ENCODE data around the gene TAGLN. TPM values are rescaled to one million over a fixed set of nuclear protein-coding genes. Genes with fewer than 3 reads are reported as not detected.

Gene TAGLN
- total RNA-seq, 4 donors from 2014 or later = 190 to 216 (median 199) TPM

GRCh38 chr11:117218133-117218915, 19.2 kb downstream of the TAGLN start:
- no peaks in the 10 kb centered on the region for H3K9me3 ChIP-seq
- H3K27me3 ChIP-seq = no peaks in the 10 kb centered on the region
- no peak for TF ChIP-seq POLR2AphosphoS5 (IDR thresholded peaks at IDR 0.05)
- TF ChIP-seq CTCF (IDR thresholded peaks at IDR 0.05) = no peak
- TF ChIP-seq POLR2A (IDR thresholded peaks at IDR 0.05) = no peak
- no peak for TF ChIP-seq EP300 (IDR thresholded peaks at IDR 0.05)
- H3K4me3 ChIP-seq = no peak overlapping the region
- H3K36me3 ChIP-seq = peaks cover 89% of the 10 kb centered on the region
- DNase-seq (ENCODE audit: low spot score in 2 of 2) = peak in 1 of 2 donors; percentile 50
- peak overlapping the region; percentile 84 for H3K27ac ChIP-seq
- peaks cover 36% of the 10 kb centered on the region for H3K4me1 ChIP-seq
- WGBS = 76% methylated on average over 15 of the region's 15 CpGs

- TF ChIP-seq POLR2AphosphoS5 (IDR thresholded peaks at IDR 0.05) = no peak
- no peak for TF ChIP-seq EP300 (IDR thresholded peaks at IDR 0.05)
- TF ChIP-seq CTCF (IDR thresholded peaks at IDR 0.05) = no peak
- TF ChIP-seq POLR2A (IDR thresholded peaks at IDR 0.05) = no peak
- peaks cover 36% of the 10 kb centered on the region for H3K4me1 ChIP-seq
- peak in 1 of 2 donors; percentile 47 for DNase-seq (ENCODE audit: low spot score in 2 of 2)
- peak overlapping the region; percentile 84 for H3K27ac ChIP-seq
- no peaks in the 10 kb centered on the region for H3K9me3 ChIP-seq
- H3K27me3 ChIP-seq = no peaks in the 10 kb centered on the region
- no peak overlapping the region for H3K4me3 ChIP-seq
- peaks cover 90% of the 10 kb centered on the region for H3K36me3 ChIP-seq
- WGBS = 84% methylated on average over 8 of the region's 9 CpGs
Observed at GRCh38 chr11:117219001-117219400, 19.8 kb downstream of the TAGLN start.

GRCh38 chr11:117219455-117219854, 20.3 kb downstream of the TAGLN start:
- no peaks in the 10 kb centered on the region for H3K9me3 ChIP-seq
- H3K4me1 ChIP-seq = peaks cover 37% of the 10 kb centered on the region
- no peak for TF ChIP-seq POLR2AphosphoS5 (IDR thresholded peaks at IDR 0.05)
- no peak for TF ChIP-seq POLR2A (IDR thresholded peaks at IDR 0.05)
- no peak for TF ChIP-seq EP300 (IDR thresholded peaks at IDR 0.05)
- no peak for TF ChIP-seq CTCF (IDR thresholded peaks at IDR 0.05)
- H3K27me3 ChIP-seq = no peaks in the 10 kb centered on the region
- H3K27ac ChIP-seq = peak overlapping the region; percentile 84
- H3K36me3 ChIP-seq = peaks cover 87% of the 10 kb centered on the region
- peak in 1 of 2 donors; percentile 46 for DNase-seq (ENCODE audit: low spot score in 2 of 2)
- H3K4me3 ChIP-seq = no peak overlapping the region
- 98% methylated on average over 3 of the region's 8 CpGs for WGBS

- 90% methylated on average over 4 of the region's 4 CpGs for WGBS
- TF ChIP-seq EP300 (IDR thresholded peaks at IDR 0.05) = no peak
- TF ChIP-seq POLR2AphosphoS5 (IDR thresholded peaks at IDR 0.05) = no peak
- no peak for TF ChIP-seq POLR2A (IDR thresholded peaks at IDR 0.05)
- no peak for TF ChIP-seq CTCF (IDR thresholded peaks at IDR 0.05)
- Histone ChIP-seq H3K36me3 (peaks cover 85% of the 10 kb centered on the region), H3K4me1 (peaks cover 40% of the 10 kb centered on the region), H3K27me3 (no peaks in the 10 kb centered on the region), H3K27ac (peak overlapping the region; percentile 84), H3K9me3 (no peaks in the 10 kb centered on the region), H3K4me3 (no peak overlapping the region)
- peak in 1 of 2 donors; percentile 2 for DNase-seq (ENCODE audit: low spot score in 2 of 2)
Observed at GRCh38 chr11:117219995-117220394, 20.8 kb downstream of the TAGLN start.

GRCh38 chr11:117220568-117220967, 21.4 kb downstream of the TAGLN start:
- Histone ChIP-seq H3K27ac (peak overlapping the region; percentile 84), H3K27me3 (no peaks in the 10 kb centered on the region), H3K4me3 (no peak overlapping the region), H3K36me3 (peaks cover 84% of the 10 kb centered on the region), H3K4me1 (peaks cover 40% of the 10 kb centered on the region), H3K9me3 (no peaks in the 10 kb centered on the region)
- TF ChIP-seq EP300 (IDR thresholded peaks at IDR 0.05) (no peak), CTCF (IDR thresholded peaks at IDR 0.05) (no peak)
- WGBS = 73% methylated on average over 4 of the region's 9 CpGs
- DNase-seq (ENCODE audit: low spot score in 2 of 2) = peak in 1 of 2 donors; percentile 74

All from suprapubic skin (tissue), 4 donors.